GM12878 (cell line): Measurements from ENCODE around the gene CGREF1. TPM values are rescaled to one million over a fixed set of nuclear protein-coding genes. Genes with fewer than 3 reads are reported as not detected.

ENCODE experiments used
- ATAC-seq: fragments of 200-7000 bp; cut with Tn5 transposase; 3 replicates; pipeline ENCODE4 v1.9.1; 2020; ENCODE audit warnings: mild to moderate bottlenecking, moderate library complexity
- BruUV-seq: library from RNA; stranded (reverse); fragments of 400-500 nt; replicated peaks from 2 replicates; lab custom pipeline; 2021; lab: Mats Ljungman, UMichigan
- CTCF ChIA-PET: fragments of 300-600 bp; sonication (Branson Sonifier 250); formaldehyde crosslinking; extraction: SDS; loops from one replicate; lab custom pipeline; 2021; ENCODE audit warnings: inconsistent platforms; lab: Yijun Ruan, JAX
- POLR2A ChIA-PET: fragments of 350-600 bp; formaldehyde crosslinking; extraction: SDS; loops from one replicate; lab custom pipeline; 2021; ENCODE audit warnings: inconsistent platforms; lab: Charles Lee
- RAD21 ChIA-PET: fragments of 300-600 bp; sonication (Branson Sonifier 250); formaldehyde crosslinking; loops from one replicate; lab custom pipeline; 2023; ENCODE audit warnings: antibody characterized with exemption; ENCODE audit not compliant: unreplicated experiment; lab: Charles Lee
- SMC1A ChIA-PET: fragments of 300-600 bp; sonication (Branson Sonifier 250); formaldehyde crosslinking; loops from one replicate; lab custom pipeline; 2023; ENCODE audit not compliant: unreplicated experiment, uncharacterized antibody; lab: Charles Lee
- DNase-seq: peaks from one replicate; pipeline ENCODE4 v3.0.0-alpha.2; 2011; ENCODE audit warnings: low read depth, low spot score
- FAIRE-seq: peaks from 3 replicates; lab custom pipeline; 2011; peaks lifted over from hg19 to GRCh38; lab: Jason Lieb, UNC
- H2AFZ ChIP-seq: 2 replicates; pipeline ENCODE4 v1.6.0; 2011; ENCODE audit warnings: low read depth, low read length, control low read depth; ENCODE audit not compliant: control insufficient read depth
- H3K27ac ChIP-seq: 2 replicates; pipeline ENCODE4 v1.5.1; 2011; ENCODE audit warnings: control low read depth; ENCODE audit not compliant: control insufficient read depth, insufficient read depth
- H3K27me3 ChIP-seq, 2 experiments: replicated peaks in 1 of 2; 2 replicates each; pipeline versions ENCODE4 v1.6.0 to v1.6.1; 2011; ENCODE audit warnings: low read length in 1 of 2; ENCODE audit not compliant: control insufficient read depth in 2 of 2, insufficient read depth in 2 of 2
- H3K36me3 ChIP-seq, 2 experiments: 2 replicates each; pipeline ENCODE4 v1.5.1; 2011; ENCODE audit warnings: low read length in 1 of 2; ENCODE audit not compliant: control insufficient read depth in 2 of 2, insufficient read depth in 2 of 2
- H3K4me1 ChIP-seq: 2 replicates; pipeline ENCODE4 v1.6.1; 2011; ENCODE audit warnings: mild to moderate bottlenecking, low read length, moderate library complexity, mixed read lengths; ENCODE audit not compliant: control insufficient read depth, insufficient read depth
- H3K4me2 ChIP-seq: 2 replicates; pipeline ENCODE4 v1.6.0; 2011; ENCODE audit warnings: control low read depth; ENCODE audit not compliant: control insufficient read depth, insufficient read depth
- H3K4me3 ChIP-seq: fragments of 200-600 bp; sonication (generic); 2 replicates; pipeline ENCODE4 v1.5.1; 2016
- H3K79me2 ChIP-seq: 2 replicates; pipeline ENCODE4 v1.6.0; 2011; ENCODE audit warnings: low read length; ENCODE audit not compliant: control insufficient read depth, insufficient read depth
- H3K9ac ChIP-seq: 2 replicates; pipeline ENCODE4 v1.8.0; 2011; ENCODE audit warnings: low read length, control low read depth, mixed read lengths; ENCODE audit not compliant: control insufficient read depth, insufficient read depth
- H3K9me3 ChIP-seq: replicated peaks from 3 replicates; pipeline ENCODE4 v1.5.1; 2011; ENCODE audit warnings: mild to moderate bottlenecking, low read length; ENCODE audit not compliant: control insufficient read depth, insufficient read depth
- H4K20me1 ChIP-seq: 2 replicates; pipeline ENCODE4 v1.6.0; 2011; ENCODE audit not compliant: control insufficient read depth, insufficient read depth
- EED ChIP-seq: sonication (generic); IDR thresholded peaks from 2 replicates; pipeline ENCODE4 v1.6.1; 2016; ENCODE audit warnings: antibody characterized with exemption, low read depth
- SREBF1 ChIP-seq: IDR thresholded peaks from 2 replicates; pipeline ENCODE4 v1.6.1; 2012; ENCODE audit warnings: mild to moderate bottlenecking, low read length
- WGBS: methylation state at CpG from one replicate; pipeline ENCODE4 v1.1.6; 2016; ENCODE audit warnings: low lambda C conversion rate; ENCODE audit not compliant: insufficient replicate concordance, insufficient coverage; ENCODE audit errors: missing lambda C conversion rate; 5-methylcytosine and 5-hydroxymethylcytosine counted together
- in situ Hi-C: fragments of 300-500 bp; cut with MboI; formaldehyde crosslinking; loops from 9 replicates; pipeline ENCODE4 v1.14.3; 2018; ENCODE audit warnings: mixed read lengths
- intact Hi-C: fragments of 100-400 bp; cut with micrococcal nuclease; formaldehyde crosslinking; loops from one replicate; pipeline ENCODE4 v1.14.2; 2022; ENCODE audit not compliant: unreplicated experiment
- polyA plus RNA-seq, 11 experiments: library from polyadenylated mRNA; depleted of rRNA in 4 of 11; unstranded in 6 of 11; stranded (reverse) in 5 of 11; fragments of >200 nt; fragmentation: Nextera tagmentation in 4 of 11; fragmentation: Illumina TruSeq in 1 of 11; extraction: Ambion mirVana in 4 of 11; extraction: Trizol in 1 of 11; gene quantifications; 1 replicate in 1 of 11; 2 replicates in 10 of 11; pipeline versions ENCODE4 v1.2.1 to v1.2.3, GENCODE V29; 2011 to 2016; ENCODE audit warnings: inconsistent platforms in 2 of 11, missing spikeins in 2 of 11, low read depth in 1 of 11
- total RNA-seq, 4 experiments: library from RNA; depleted of rRNA in 3 of 4; stranded (reverse); fragments of >200 nt in 3 of 4; fragmentation: Illumina TruSeq in 1 of 4; extraction: Trizol in 1 of 4; gene quantifications; 2 replicates each; pipeline versions ENCODE4 v1.2.1 to v1.2.3, GENCODE V29; 2013 to 2021
- TF ChIP-seq, protein P1 (sequence below): IDR thresholded peaks from 2 replicates; pipeline ENCODE4 v1.6.1; 2011; ENCODE audit warnings: borderline replicate concordance, low read depth, mild to moderate bottlenecking, moderate library complexity, low read length; ENCODE audit not compliant: insufficient read depth, poor library complexity, severe bottlenecking

The CGREF1 gene
- total and polyA plus RNA-seq, 10 of the 15 experiments (the other 5 are each of a cell fraction or from before 2014, with no cell fraction given), result 0.06 to 0.21 TPM; not detected in 8

DNA sequence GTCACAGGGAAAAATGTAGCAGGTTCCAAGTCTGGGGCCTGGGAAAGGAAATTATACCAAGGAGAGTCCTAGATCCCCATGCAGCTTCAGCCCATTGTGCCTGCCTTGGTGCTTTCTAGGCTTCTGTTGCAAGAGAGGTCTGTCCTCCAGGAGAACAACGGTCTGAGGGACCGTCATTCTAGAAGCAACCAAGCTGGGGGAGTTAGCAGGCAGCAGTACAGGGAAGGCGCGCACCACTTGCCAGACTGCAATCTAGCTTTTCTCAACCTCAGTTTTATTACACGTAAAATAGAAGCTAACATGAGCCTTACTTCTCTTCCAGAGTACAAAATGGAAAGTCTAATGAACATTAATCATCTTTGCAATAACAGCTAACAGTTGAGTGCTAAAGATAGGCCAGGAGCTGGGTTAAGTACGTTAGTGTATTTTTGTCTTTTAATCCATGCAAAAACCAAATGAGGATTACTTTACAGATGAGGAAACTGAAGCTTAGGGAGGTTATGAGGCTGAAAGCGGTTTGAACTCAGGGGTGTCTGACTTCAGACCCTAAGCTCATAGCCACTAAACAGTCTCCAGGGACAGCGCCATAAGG is 31.8 kb upstream of the CGREF1 start (continued):
- TF ChIP-seq EED, result no peak

DNA sequence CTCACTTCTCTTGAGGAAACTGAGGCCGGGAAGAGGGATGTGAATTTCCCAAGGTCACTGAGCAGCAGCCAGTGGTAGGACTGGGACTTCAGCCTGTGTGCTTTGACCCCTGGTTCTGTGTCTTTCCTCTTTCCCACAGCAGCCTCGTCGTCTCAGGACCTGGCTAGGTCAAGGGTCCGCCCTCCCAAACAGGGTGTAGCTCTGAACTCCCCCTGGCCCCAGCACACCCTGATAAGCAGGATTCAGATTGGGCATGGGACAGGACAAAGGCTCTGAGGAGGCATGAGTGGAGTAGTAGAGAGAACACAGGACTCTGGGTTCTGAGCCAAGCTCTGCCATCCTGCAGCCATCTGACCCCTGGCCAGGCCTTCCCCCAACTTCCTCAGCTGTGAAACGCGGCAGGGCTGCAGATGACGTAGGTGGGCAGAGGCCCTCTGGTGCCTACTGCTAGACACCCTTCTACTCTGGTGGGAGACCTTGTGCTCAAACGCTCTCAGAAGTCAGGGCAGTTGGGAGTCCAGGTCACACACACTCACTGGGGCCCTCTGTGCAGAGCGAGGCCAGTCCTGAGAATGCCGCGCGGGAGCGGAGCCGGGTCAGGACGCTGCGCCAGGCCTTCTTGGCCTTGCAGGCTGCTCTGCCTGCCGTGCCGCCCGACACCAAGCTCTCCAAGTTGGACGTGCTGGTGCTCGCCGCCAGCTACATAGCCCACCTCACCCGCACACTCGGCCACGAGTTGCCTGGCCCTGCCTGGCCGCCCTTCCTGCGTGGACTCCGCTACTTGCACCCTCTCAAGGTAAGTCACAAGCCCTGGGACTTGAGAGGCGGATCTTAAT is 30.9 kb upstream of the CGREF1 start:
- H3K27me3 ChIP-seq, result no peaks in the 10 kb centered on the region; a peak in 1 of 4 replicates
- H3K4me2 ChIP-seq, result no peak overlapping the region
- no TSS peak for BruUV-seq
- SMC1A ChIA-PET, result no interaction called here
- ATAC-seq (no peak), DNase-seq (no peak), FAIRE-seq (no peak)
- no peak overlapping the region for H3K9ac ChIP-seq
- no peaks in the 10 kb centered on the region for H4K20me1 ChIP-seq
- RAD21 ChIA-PET, result interaction anchor here (0.8 kb wide), 1 partner anchor 130 kb away, joined by 3 read pairs; no protein-coding TSS in a partner anchor
- no peaks in the 10 kb centered on the region for H3K9me3 ChIP-seq
- CTCF ChIA-PET, result interaction anchor here (1.5 kb wide), 1 partner anchor 18 kb away, joined by 4 read pairs; no protein-coding TSS in a partner anchor
- no peak for TF ChIP-seq SREBF1
- TF ChIP-seq, protein P1, sequence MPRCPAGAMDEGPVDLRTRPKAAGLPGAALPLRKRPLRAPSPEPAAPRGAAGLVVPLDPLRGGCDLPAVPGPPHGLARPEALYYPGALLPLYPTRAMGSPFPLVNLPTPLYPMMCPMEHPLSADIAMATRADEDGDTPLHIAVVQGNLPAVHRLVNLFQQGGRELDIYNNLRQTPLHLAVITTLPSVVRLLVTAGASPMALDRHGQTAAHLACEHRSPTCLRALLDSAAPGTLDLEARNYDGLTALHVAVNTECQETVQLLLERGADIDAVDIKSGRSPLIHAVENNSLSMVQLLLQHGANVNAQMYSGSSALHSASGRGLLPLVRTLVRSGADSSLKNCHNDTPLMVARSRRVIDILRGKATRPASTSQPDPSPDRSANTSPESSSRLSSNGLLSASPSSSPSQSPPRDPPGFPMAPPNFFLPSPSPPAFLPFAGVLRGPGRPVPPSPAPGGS, result no peak
- TF ChIP-seq EED, result no peak
- no peak overlapping the region for H2AFZ ChIP-seq
- intact Hi-C loops (no loop called here), in situ Hi-C loops (no loop called here)
- H3K27ac ChIP-seq, result no peak overlapping the region
- no peaks in the 10 kb centered on the region for H3K79me2 ChIP-seq
- H3K4me1 ChIP-seq, result no peaks in the 10 kb centered on the region
- H3K4me3 ChIP-seq, result no peak overlapping the region
- POLR2A ChIA-PET, result interaction anchor here (0.6 kb wide), 1 partner anchor 34 kb away, joined by 3 read pairs; no protein-coding TSS in a partner anchor
- no peaks in the 10 kb centered on the region for H3K36me3 ChIP-seq
- 47% methylated on average over 27 of the region's 29 CpGs for WGBS
